GM12878 (cell line): ENCODE data around the gene FLVCR1.

Source experiments
- CREM ChIP-seq: IDR thresholded peaks from 2 replicates; pipeline ENCODE4 v1.6.1; 2014; ENCODE audit warnings: antibody characterized with exemption, low read depth
- RAD21 ChIP-seq: IDR thresholded peaks from 2 replicates; pipeline ENCODE4 v1.6.1; 2011; ENCODE audit warnings: mild to moderate bottlenecking, low read depth, low read length, moderate library complexity; ENCODE audit not compliant: insufficient read depth
- RBBP5 ChIP-seq: fragments of 200-600 bp; sonication (generic); conservative IDR thresholded peaks from 2 replicates; pipeline ENCODE4 v1.6.1; 2016
- ZNF384 ChIP-seq: IDR thresholded peaks from 2 replicates; pipeline ENCODE4 v1.6.1; 2012; ENCODE audit warnings: low read depth, mild to moderate bottlenecking, low read length, improper control_type of control experiment, borderline replicate concordance
- TF ChIP-seq, protein P1 (sequence below), 3 experiments: IDR thresholded peaks in 2 of 3; conservative IDR thresholded peaks in 1 of 3; 2 replicates each; pipeline ENCODE4 v1.5.1; 2011; ENCODE audit warnings: low read depth in 3 of 3, low read length in 3 of 3, mild to moderate bottlenecking in 3 of 3, control low read depth in 2 of 3, moderate library complexity in 2 of 3, inconsistent platforms in 1 of 3, mixed read lengths in 1 of 3; ENCODE audit not compliant: control insufficient read depth in 2 of 3, insufficient read depth in 1 of 3; ENCODE audit errors: extremely low read depth in 1 of 3

DNA sequence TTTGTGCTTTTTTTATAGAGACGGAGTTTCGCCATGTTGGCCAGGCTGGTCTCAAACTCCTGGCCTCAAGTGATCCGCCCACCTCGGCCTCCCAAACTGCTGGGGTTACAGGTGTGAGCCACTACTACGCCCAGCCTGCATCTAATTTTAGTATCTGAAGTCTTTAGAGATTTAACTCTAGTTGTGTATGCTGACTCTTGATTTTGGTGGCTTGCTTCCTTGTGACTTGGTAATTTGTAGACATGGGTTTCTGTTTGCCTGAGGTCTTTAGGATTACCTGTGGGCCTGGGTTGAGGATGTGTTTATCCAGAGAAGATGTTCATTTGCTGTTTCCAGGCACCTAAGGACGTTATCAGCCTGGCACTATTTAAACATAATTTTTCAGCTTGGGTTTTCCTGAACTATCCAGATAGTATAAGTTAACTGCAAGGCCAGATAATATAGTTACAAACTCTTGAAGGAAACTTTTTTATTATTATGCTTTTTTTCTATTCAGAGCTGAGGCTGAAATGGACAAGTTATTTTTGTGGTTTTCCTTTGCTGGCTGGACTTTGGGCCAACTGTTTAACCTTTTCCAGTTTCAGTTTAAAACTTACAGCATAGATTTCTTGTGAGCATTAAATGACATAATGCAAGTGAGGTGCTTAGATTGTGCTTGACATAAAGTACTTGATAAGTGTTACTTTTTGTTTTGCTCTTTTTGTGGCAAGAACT lies 84.8 kb downstream of the FLVCR1 start:
- no peak for TF ChIP-seq RAD21
- no peak for TF ChIP-seq ZNF384
- TF ChIP-seq CREM = no peak
- TF ChIP-seq, protein P1, sequence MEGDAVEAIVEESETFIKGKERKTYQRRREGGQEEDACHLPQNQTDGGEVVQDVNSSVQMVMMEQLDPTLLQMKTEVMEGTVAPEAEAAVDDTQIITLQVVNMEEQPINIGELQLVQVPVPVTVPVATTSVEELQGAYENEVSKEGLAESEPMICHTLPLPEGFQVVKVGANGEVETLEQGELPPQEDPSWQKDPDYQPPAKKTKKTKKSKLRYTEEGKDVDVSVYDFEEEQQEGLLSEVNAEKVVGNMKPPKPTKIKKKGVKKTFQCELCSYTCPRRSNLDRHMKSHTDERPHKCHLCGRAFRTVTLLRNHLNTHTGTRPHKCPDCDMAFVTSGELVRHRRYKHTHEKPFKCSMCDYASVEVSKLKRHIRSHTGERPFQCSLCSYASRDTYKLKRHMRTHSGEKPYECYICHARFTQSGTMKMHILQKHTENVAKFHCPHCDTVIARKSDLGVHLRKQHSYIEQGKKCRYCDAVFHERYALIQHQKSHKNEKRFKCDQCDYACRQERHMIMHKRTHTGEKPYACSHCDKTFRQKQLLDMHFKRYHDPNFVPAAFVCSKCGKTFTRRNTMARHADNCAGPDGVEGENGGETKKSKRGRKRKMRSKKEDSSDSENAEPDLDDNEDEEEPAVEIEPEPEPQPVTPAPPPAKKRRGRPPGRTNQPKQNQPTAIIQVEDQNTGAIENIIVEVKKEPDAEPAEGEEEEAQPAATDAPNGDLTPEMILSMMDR (IDR thresholded peaks at IDR 0.05 in 2 of 3, conservative IDR thresholded peaks at IDR 0.05 in 1 of 3; ENCODE audit: control insufficient read depth in 2 of 3, extremely low read depth in 1 of 3, insufficient read depth in 1 of 3, low read depth in 3 of 3, low read length in 3 of 3) = no peak
- TF ChIP-seq RBBP5 = no peak
